DND-41 (cell line): ENCODE measurements around the gene LYRM2.

Source experiments
- ATAC-seq: fragments of 200-7000 bp; cut with Tn5 transposase; 3 replicates; pipeline ENCODE4 v1.9.1; 2021; ENCODE audit warnings: low read depth; ENCODE audit not compliant: insufficient read depth
- DNase-seq: peaks from one replicate; pipeline ENCODE4 v3.0.0-alpha.2; 2020
- H2AFZ ChIP-seq: 2 replicates; pipeline ENCODE4 v1.6.0; 2012; ENCODE audit warnings: low read depth, low read length
- H3K27ac ChIP-seq: 2 replicates; pipeline ENCODE4 v1.5.1; 2012; ENCODE audit warnings: low read length, inconsistent platforms
- H3K27me3 ChIP-seq: fragments of 200-600 bp; sonication (generic); 2 replicates; pipeline ENCODE4 v1.6.0; 2012; ENCODE audit warnings: low read length, mild to moderate bottlenecking, inconsistent platforms; ENCODE audit not compliant: insufficient read depth, poor library complexity
- H3K36me3 ChIP-seq: 2 replicates; pipeline ENCODE4 v1.5.1; 2012; ENCODE audit warnings: low read length, inconsistent platforms; ENCODE audit not compliant: insufficient read depth
- H3K4me1 ChIP-seq: 2 replicates; pipeline ENCODE4 v1.5.1; 2012; ENCODE audit warnings: mild to moderate bottlenecking, low read length; ENCODE audit not compliant: insufficient read depth
- H3K4me2 ChIP-seq: 2 replicates; pipeline ENCODE4 v1.6.0; 2012; ENCODE audit warnings: mild to moderate bottlenecking, moderate library complexity, low read length, inconsistent platforms; ENCODE audit not compliant: insufficient read depth
- H3K4me3 ChIP-seq, 2 experiments: fragments of 200-600 bp in 1 of 2; shearing (Covaris generic) in 1 of 2; 2 replicates each; pipeline ENCODE4 v1.5.1; 2012 to 2016; ENCODE audit warnings: inconsistent platforms in 2 of 2, low read length in 2 of 2, mild to moderate bottlenecking in 2 of 2, low read depth in 1 of 2, moderate library complexity in 1 of 2
- H3K79me2 ChIP-seq: 2 replicates; pipeline ENCODE4 v1.6.0; 2012; ENCODE audit warnings: low read length, inconsistent platforms; ENCODE audit not compliant: insufficient read depth
- H3K9ac ChIP-seq: 2 replicates; pipeline ENCODE4 v1.6.0; 2012; ENCODE audit warnings: low read depth, mild to moderate bottlenecking, inconsistent platforms, low read length, moderate library complexity
- H3K9me3 ChIP-seq: 2 replicates; pipeline ENCODE4 v1.5.1; 2012; ENCODE audit warnings: low read length, moderate library complexity, mild to moderate bottlenecking, inconsistent platforms; ENCODE audit not compliant: insufficient read depth, severe bottlenecking
- H4K20me1 ChIP-seq: 2 replicates; pipeline ENCODE4 v1.6.0; 2012; ENCODE audit warnings: low read length; ENCODE audit not compliant: insufficient read depth
- EZH2 ChIP-seq: IDR thresholded peaks from 3 replicates; pipeline ENCODE4 v1.6.1; 2012; ENCODE audit warnings: borderline replicate concordance, low read depth, mild to moderate bottlenecking, moderate library complexity, low read length, inconsistent platforms; ENCODE audit not compliant: severe bottlenecking
- TF ChIP-seq, protein P1 (sequence below): IDR thresholded peaks from 2 replicates; pipeline ENCODE4 v1.5.1; 2012; ENCODE audit warnings: borderline replicate concordance, low read length, moderate library complexity, mild to moderate bottlenecking; ENCODE audit not compliant: poor library complexity, severe bottlenecking; ENCODE audit errors: extremely low read depth

The LYRM2 gene

DNA sequence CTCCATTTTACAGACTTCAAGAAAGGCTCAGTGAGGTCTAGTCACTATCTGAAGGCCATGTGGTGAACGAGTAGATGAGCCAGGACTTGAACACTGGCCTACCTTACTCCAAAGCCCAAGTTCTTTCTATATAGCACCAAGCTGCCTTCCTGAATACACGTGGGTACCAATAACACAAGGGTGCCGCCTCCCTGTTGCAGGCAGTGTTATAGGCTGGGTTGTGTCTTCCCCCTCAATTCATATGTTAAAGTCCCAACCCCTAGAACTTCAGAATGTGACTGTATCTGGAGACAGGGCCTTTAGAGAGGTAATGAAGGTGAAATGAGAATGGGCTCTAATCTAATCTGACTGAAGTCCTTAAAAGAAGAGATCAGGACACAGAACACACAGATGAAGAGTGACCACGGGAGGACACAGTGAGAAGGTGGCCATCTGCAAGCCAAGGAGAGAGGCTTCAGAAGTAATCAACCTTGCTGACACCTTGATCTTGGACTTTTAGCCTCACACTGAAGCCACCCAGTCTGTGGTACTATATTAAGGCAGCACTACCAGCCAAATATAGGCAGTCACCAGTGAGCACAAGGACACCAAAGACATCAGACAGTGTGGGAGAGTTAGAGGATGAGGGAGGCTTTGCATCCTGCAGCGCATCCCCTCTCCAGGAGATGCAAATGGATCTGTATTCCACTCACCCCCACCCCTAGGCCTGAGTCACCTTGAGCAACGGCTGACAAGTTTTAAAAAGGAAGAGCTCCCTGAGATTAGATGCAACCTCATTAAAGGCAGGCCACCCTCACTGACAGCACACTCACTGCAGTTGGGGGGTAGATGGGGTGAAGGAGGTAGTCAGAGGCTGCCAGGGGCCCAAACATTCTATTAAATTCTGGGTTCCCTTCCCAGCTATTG lies 40.9 kb upstream of the LYRM2 start:
- Histone ChIP-seq H3K9me3 (no peaks in the 10 kb centered on the region), H4K20me1 (no peaks in the 10 kb centered on the region), H3K36me3 (peaks cover 96% of the 10 kb centered on the region), H3K4me1 (no peaks in the 10 kb centered on the region), H3K79me2 (no peaks in the 10 kb centered on the region), H2AFZ (no peak overlapping the region), H3K27me3 (no peaks in the 10 kb centered on the region), H3K9ac (no peak overlapping the region), H3K4me3 (no peak overlapping the region), H3K27ac (no peak overlapping the region), H3K4me2 (no peak overlapping the region)
- ATAC-seq (no peak), DNase-seq (no peak)
- TF ChIP-seq, protein P1, sequence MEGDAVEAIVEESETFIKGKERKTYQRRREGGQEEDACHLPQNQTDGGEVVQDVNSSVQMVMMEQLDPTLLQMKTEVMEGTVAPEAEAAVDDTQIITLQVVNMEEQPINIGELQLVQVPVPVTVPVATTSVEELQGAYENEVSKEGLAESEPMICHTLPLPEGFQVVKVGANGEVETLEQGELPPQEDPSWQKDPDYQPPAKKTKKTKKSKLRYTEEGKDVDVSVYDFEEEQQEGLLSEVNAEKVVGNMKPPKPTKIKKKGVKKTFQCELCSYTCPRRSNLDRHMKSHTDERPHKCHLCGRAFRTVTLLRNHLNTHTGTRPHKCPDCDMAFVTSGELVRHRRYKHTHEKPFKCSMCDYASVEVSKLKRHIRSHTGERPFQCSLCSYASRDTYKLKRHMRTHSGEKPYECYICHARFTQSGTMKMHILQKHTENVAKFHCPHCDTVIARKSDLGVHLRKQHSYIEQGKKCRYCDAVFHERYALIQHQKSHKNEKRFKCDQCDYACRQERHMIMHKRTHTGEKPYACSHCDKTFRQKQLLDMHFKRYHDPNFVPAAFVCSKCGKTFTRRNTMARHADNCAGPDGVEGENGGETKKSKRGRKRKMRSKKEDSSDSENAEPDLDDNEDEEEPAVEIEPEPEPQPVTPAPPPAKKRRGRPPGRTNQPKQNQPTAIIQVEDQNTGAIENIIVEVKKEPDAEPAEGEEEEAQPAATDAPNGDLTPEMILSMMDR = no peak
- no peak for TF ChIP-seq EZH2

DNA sequence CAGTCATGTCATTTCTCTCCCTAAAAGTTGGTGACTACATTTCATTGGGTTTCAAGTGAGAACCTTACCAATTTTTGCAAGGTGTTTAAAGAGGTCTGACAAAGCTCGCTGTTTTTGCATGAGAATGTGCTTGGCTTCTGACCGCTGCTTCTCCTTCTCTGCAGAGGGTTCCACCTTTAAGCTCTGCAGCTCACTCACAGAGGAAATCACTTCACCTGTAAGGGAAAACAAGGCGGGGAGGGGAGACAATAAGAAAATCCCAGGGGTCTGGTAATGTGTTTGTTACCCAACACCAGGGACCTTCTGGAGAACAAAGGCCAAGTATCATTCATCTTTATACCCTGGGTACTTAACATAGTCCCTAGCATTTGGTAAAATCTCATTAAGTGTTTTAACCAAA lies 40.0 kb upstream of the LYRM2 start:
- H2AFZ ChIP-seq = no peak overlapping the region
- no peak overlapping the region for H3K9ac ChIP-seq
- no peaks in the 10 kb centered on the region for H3K27me3 ChIP-seq
- ATAC-seq (no peak), DNase-seq (no peak)
- H3K9me3 ChIP-seq = no peaks in the 10 kb centered on the region
- peaks cover 94% of the 10 kb centered on the region for H3K36me3 ChIP-seq
- no peak overlapping the region for H3K4me2 ChIP-seq
- no peaks in the 10 kb centered on the region for H4K20me1 ChIP-seq
- no peaks in the 10 kb centered on the region for H3K4me1 ChIP-seq
- H3K79me2 ChIP-seq = no peaks in the 10 kb centered on the region
- TF ChIP-seq, protein P1 = no peak
- TF ChIP-seq EZH2 = no peak
- H3K4me3 ChIP-seq = no peak overlapping the region
- no peak overlapping the region for H3K27ac ChIP-seq

DNA sequence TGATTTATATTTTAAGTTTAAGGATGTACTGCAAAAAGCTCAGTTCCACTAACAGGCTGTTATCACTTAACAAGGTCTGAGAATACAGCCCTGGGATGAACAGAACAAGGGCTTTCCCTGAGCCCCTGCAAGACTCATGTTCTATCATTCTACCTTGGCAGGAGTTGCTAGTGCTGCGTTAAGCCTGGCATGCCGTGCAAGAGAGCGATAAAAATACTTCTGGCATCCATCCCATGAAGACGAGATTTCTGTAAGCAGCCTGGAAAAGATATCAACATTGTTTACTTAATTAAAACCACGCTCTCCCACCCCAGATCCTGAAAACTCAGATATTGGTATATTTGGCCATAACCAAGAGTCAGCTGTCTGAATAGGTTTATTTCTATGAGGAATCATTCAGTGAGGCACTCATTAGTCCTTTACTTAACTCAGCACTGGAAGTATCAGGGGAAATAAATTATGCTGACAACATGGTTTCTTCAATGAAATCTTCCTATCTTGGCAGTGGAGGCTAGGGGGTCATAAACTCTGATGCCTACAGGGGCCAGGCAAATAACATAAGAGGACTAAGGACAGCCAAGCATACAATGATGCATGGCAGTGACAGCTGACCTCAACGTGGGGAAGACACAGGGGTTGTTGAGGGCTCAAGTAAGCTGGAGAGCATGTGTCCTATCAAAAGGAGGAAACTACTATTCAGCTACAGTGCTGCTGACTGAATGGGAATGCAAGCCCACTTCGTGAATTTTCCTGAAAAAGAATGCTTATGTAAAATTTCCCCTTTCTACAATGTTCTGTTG lies 37.6 kb upstream of the LYRM2 start:
- no peak for TF ChIP-seq EZH2
- TF ChIP-seq, protein P1 = no peak
- Histone ChIP-seq H3K9ac (no peak overlapping the region), H3K4me3 (no peak overlapping the region), H3K36me3 (peaks cover 97% of the 10 kb centered on the region), H3K27me3 (no peaks in the 10 kb centered on the region), H3K27ac (no peak overlapping the region), H3K4me1 (no peaks in the 10 kb centered on the region), H3K4me2 (no peak overlapping the region), H2AFZ (no peak overlapping the region), H3K9me3 (no peaks in the 10 kb centered on the region), H4K20me1 (no peaks in the 10 kb centered on the region), H3K79me2 (no peaks in the 10 kb centered on the region)
- ATAC-seq = no peak
- DNase-seq = no peak
